CD4-positive, alpha-beta T cell treated with Interleukin-4 for 1 hour (primary cell): ENCODE measurements around the gene MFSD11.
"Not testable (repeated sequence)": the region's sequence is repeated elsewhere in the genome, so short reads cannot be mapped to it uniquely, and the experiment has no call there.

Experiments used
- DNase-seq, 2 donors: peaks; one replicate each; pipeline ENCODE4 v3.0.0-alpha.2; 2020 to 2022

The MFSD11 gene

DNA sequence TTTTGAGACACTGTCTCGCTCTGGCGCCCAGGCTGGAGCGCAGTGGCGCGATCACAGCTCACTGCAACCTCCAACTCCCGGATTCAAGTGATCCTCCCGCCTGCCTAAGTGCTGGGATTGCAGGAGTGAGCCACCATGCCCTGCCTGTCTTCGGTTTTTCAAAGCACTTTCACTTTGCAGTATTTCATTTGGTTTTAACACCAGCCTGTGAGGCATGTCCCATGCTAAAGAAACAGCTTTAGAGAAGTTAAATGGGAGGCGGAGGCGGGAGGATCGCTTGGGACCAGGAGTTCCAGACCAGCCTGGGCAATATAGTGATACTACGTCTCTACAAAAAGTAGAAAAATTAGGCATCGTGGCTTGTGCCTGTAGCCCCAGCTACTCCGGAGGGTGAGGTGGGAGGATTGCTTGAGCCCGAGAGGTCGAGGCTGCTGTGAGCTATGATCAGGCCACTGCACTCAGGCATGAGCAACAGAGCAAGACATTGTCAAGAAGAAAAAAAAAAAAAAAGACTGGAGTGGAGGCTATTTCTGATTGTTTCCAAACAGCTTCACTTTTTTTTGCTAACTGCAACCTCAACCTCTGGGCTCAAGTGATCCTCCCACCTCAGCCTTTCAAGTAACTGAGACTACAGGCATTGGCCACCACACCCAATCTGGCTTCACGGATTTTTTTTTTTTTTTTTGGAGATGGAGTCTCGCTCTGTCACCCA is 10.0 kb upstream of the MFSD11 start:
- DNase-seq: peak in 1 of 2 donors; percentile 42

- DNase-seq: not testable (repeated sequence)
Measured at GRCh38 chr17:76731800-76732733, 5.9 kb upstream of the MFSD11 start.

- DNase-seq: peak in 1 of 2 donors; percentile 27
Measured at GRCh38 chr17:76732734-76733617, 4.9 kb upstream of the MFSD11 start.

DNA sequence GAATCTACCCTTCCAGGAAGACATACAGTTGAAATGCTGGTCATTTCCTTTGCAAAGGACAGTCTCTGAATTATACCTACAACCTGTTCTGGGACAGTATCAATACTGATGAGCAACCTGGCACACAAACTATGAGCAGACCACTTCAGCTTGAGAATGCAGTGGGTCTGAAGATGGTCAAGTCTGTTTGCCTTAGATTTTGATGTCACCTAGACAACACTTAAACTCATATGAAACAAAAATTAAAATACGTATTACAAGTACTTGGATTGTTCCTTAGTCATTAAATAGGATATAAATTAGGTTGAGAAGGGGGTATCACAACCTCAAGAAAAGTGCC is 4.3 kb upstream of the MFSD11 start:
- peak in 1 of 2 donors; percentile 19 for DNase-seq

DNA sequence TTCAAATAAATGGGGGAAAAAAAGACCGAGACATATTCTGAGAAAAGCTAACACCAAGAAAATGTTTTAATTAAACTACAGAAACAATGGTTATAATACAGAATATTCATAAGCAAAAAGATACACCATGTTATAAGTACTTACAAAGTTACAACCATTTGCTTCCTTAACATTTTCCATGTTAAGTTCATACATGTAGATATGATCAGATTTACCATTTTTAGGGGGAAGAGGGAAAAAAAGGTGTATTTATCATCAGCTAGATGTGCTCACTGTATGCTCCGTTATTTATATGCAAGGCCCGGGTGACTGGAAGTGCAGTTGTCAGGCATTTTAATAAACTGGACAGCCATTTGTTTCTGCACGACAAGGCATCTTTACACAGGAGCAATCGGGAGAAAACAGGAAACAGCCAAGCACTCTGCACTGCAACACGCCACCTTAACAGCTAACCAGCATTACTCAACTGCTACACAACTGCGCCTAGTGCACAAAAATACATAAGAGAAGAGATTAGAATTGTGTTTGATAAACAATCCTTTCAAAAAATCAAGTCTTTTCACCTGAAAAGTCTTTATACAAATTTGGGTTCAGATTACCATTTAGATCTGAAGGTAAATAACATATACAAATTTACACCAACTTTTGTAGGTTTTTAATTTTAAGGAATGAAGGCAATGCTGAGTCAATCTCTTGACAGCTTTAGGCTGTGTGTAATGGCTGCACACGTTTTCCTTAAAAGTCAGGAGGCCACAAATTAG is 3.7 kb upstream of the MFSD11 start:
- peak in 1 of 2 donors; percentile 32 for DNase-seq

- DNase-seq: peak in 1 of 2 donors; percentile 56
Measured at GRCh38 chr17:76735006-76735405, 2.9 kb upstream of the MFSD11 start.

GRCh38 chr17:76735586-76736348 is 2.2 kb upstream of the MFSD11 start:
- DNase-seq: peak in 1 of 2 donors; percentile 31

DNA sequence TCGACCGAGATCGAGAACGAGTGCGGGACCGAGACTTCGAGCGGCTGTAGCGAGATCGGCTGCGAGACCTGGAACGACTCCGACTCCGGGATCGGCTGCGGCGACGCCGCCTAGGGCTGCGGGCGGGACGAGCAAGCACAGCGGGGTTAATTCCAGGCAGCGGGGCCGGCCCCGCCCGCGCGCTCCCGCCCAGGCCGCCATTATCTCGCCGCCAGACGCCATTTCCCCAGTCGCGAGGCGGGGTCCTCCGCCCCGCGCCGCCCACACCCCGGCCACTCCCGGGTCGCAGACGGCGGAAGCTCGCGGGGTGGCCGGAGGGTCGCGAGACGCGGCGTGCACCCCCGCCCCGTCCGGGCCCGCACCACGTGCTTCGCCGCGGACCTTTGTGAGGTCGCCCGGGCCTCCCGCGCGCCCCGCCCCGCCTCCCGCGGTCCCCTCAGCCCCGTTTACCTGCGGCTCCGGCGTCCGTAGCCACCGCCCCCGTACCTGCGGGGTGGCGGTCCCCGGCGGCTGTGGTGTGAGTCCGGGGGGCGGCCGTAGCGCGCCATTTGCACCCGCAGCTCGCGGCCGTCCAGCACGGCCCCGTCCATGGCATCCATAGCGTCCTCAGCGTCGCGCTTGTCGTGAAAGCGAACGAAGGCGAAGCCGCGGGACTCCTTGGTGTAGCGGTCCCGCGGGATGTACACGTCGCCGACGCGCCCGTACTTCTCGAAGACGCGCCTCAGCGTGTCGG is 1.4 kb upstream of the MFSD11 start:
- DNase-seq: peak; percentile 68 to 72

- peak; percentile 99 for DNase-seq
Measured at GRCh38 chr17:76737082-76737675, 740 bp upstream of the MFSD11 start, which contains the start of gene SRSF2. SRSF2 (minus strand) TSS chr17:76737331; CDS start chr17:76737160, 171 bp downstream.

GRCh38 chr17:76738468-76738850 is 540 bp downstream of the MFSD11 start:
- no peak for DNase-seq

DNA sequence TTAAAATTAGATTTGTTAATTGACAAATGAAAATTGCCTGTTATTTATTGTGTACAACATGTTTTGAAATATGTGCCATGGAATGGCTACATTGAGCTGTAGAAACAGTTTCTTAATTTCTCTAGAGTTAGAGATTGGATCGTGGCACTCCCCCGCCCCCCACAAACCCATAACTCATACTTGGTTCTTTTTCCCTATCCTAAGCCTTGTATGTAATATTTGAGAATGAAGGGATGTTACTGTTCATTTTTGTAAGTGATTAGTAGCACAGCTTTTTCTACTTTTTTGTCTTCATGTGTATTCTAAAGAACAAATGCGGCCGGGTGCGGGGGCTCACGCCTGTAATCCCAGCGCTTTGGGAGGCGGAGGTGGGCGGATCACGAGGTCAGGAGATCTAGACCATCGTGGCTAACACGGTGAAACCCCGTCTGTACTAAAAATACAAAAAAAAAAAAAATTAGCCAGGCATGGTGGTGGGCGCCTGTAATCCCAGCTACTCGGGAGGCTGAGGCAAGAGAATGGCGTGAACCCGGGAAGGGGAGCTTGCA is 1.7 kb downstream of the MFSD11 start:
- not testable (repeated sequence) for DNase-seq

DNA sequence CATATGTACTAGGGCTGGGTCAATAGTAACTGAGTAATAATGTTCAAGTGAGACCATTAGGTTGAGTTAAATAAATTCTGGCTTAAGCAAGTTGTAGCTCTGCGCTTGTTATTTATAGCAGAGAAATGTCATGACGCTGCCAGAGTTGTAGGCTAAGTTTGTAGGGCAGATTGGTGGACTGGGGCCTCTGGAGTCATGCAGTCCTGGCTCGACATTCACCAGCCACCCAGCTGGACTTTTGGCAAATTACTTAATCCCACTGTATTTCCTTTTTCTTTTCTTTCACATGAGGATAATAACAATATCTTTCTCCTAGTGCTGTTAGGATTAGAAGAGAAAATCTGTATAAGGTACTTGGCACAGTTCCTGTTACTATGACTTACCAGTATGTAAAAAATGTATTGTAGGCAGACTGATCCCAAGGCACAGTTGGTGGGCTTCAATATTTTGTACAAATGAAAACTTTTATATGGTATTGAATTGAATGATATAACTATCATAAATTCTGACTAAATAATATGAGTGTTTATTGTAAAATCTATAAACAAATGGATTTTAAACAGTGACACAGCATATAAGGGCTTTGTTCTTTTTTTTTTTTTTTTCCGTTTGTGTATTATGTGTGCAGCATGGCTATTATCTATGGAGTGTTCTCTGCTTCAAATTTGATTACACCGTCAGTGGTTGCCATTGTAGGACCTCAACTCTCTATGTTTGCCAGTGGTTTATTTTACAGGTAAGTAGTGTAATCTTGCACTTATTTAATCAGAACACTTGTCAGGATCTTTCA is 2.6 kb downstream of the MFSD11 start:
- DNase-seq: no peak

GRCh38 chr17:76742958-76743357 is 5.0 kb downstream of the MFSD11 start:
- no peak for DNase-seq

GRCh38 chr17:76744747-76745146 is 6.8 kb downstream of the MFSD11 start:
- no peak for DNase-seq

- not testable (repeated sequence) for DNase-seq
Measured at GRCh38 chr17:76745785-76746184, 7.9 kb downstream of the MFSD11 start.

DNA sequence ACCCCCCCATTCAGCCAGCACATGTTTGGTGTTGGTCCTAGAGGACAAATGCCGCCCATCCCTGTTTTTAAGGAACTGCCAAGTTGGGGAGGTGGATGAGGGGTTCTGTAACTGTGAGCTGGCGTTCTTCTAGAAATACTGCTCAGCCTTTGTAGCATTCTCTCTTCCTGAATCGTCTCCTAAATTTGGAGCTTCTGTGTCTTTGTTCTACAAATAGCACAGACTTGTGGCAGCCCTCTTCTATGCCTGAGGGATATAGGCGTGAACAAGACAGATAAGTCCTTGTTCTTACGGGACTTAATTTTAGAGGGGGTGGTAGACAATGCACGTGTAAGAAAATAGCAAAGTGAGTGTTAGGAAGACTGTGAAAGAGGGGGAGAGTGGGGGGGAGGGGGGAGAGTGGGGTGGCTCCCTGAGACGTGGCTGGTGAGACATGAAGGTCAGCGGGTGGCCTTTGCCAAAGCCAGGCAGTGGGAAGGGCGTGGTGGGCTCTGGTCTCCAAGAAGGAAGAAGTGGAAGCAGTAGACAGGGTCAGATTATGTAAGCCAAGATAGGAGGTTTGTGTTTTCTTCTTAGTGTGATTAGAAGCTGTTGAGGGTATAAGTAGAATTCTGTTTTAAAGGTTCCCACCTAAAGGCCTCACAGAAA is 9.9 kb downstream of the MFSD11 start:
- no peak for DNase-seq

GRCh38 chr17:76748657-76749056 is 10.7 kb downstream of the MFSD11 start:
- no peak for DNase-seq

GRCh38 chr17:76751416-76751993 is 13.6 kb downstream of the MFSD11 start:
- no peak for DNase-seq
